Tibial nerve (tissue), 4 donors: ENCODE results near the gene TRAF3.

Experiments
- EP300 ChIP-seq, 2 donors: sonication (generic); formaldehyde crosslinking; IDR thresholded peaks; one replicate each; pipeline ENCODE4 v1.6.1; 2017; ENCODE audit warnings: antibody characterized with exemption in 2 of 2, mild to moderate bottlenecking in 1 of 2
- TF ChIP-seq, protein P1 (sequence below), 5 experiments: fragments of 200-600 bp in 3 of 5; fragments of 450-650 bp in 2 of 5; sonication (generic) in 3 of 5; IDR thresholded peaks; one replicate each; pipeline ENCODE4 v1.5.1; 2016 to 2019; ENCODE audit warnings: antibody characterized with exemption in 5 of 5, mild to moderate bottlenecking in 3 of 5, moderate library complexity in 2 of 5

DNA sequence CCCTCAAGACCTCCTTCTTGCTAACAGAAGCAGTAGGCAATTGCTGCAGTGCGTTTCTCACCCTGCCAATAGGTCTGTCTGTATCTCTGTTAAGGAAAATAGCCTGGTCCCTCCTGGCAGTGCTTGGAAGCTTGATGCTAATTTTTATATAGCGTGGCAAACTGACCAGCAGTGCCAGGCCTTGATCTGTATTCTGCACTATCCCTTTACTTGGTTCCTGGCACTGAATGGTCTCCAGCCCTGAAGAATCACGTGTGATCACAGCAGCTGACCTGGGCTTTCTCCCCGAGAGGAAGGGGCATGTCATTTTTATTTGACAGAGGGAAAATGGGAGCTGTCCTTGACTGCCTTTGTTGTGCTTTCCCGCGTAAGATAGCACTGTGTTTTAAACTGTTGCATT is 48.7 kb upstream of the TRAF3 start:
- no peak for TF ChIP-seq EP300 (IDR thresholded peaks at IDR 0.05)
- TF ChIP-seq, protein P1, sequence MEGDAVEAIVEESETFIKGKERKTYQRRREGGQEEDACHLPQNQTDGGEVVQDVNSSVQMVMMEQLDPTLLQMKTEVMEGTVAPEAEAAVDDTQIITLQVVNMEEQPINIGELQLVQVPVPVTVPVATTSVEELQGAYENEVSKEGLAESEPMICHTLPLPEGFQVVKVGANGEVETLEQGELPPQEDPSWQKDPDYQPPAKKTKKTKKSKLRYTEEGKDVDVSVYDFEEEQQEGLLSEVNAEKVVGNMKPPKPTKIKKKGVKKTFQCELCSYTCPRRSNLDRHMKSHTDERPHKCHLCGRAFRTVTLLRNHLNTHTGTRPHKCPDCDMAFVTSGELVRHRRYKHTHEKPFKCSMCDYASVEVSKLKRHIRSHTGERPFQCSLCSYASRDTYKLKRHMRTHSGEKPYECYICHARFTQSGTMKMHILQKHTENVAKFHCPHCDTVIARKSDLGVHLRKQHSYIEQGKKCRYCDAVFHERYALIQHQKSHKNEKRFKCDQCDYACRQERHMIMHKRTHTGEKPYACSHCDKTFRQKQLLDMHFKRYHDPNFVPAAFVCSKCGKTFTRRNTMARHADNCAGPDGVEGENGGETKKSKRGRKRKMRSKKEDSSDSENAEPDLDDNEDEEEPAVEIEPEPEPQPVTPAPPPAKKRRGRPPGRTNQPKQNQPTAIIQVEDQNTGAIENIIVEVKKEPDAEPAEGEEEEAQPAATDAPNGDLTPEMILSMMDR (IDR thresholded peaks at IDR 0.05): no peak
